Measurements from ENCODE around the gene CEMIP.

GRCh38 chr15:80730387-80730786 is 48.8 kb upstream of the CEMIP start:
- TF ChIP-seq CTCF (IDR thresholded peaks at IDR 0.05; ENCODE audit: insufficient read depth, low read depth, low read length) (no peak), EZH2 (IDR thresholded peaks at IDR 0.05; ENCODE audit: insufficient read depth, low read length) (no peak)
